A673 (cell line): ENCODE results near the gene AGMO. TPM values are rescaled to one million over a fixed set of nuclear protein-coding genes. Genes with fewer than 3 reads are reported as not detected.

ENCODE experiments used
- BruUV-seq: library from RNA; stranded (reverse); fragments of 400-500 nt; replicated peaks from 2 replicates; lab custom pipeline; 2021; lab: Mats Ljungman, UMichigan
- CTCF ChIA-PET: fragments of 300-600 bp; sonication (Branson Sonifier 250); formaldehyde crosslinking; loops from one replicate; lab custom pipeline; 2022; ENCODE audit warnings: antibody characterized with exemption; lab: Charles Lee
- POLR2A ChIA-PET: fragments of 300-600 bp; sonication (Branson Sonifier 250); formaldehyde crosslinking; loops from one replicate; lab custom pipeline; 2022; ENCODE audit warnings: antibody characterized with exemption; ENCODE audit not compliant: low non-redundant PET; lab: Charles Lee
- DNase-seq: peaks from one replicate; pipeline ENCODE4 v3.0.0-alpha.2; 2015; ENCODE audit warnings: low spot score
- H3K27ac ChIP-seq: fragments of 200-600 bp; sonication (generic); 2 replicates; pipeline ENCODE4 v1.5.1; 2016; ENCODE audit warnings: mixed run types, low read depth, mild to moderate bottlenecking, mixed read lengths, antibody characterized with exemption, low read length; ENCODE audit not compliant: poor library complexity, severe bottlenecking
- H3K27me3 ChIP-seq: fragments of 200-600 bp; sonication (generic); replicated peaks from 2 replicates; pipeline ENCODE4 v1.6.1; 2017; ENCODE audit warnings: mixed run types, low read depth, mild to moderate bottlenecking, mixed read lengths, antibody characterized with exemption, low read length; ENCODE audit not compliant: insufficient read depth, poor library complexity
- H3K36me3 ChIP-seq: fragments of 200-600 bp; sonication (generic); 2 replicates; pipeline ENCODE4 v1.6.1; 2016; ENCODE audit warnings: mixed run types, mild to moderate bottlenecking, mixed read lengths, antibody characterized with exemption, low read length; ENCODE audit not compliant: insufficient read depth, poor library complexity, severe bottlenecking
- H3K4me1 ChIP-seq: fragments of 200-600 bp; sonication (generic); 2 replicates; pipeline ENCODE4 v1.6.1; 2017; ENCODE audit warnings: mixed run types, mild to moderate bottlenecking, mixed read lengths, antibody characterized with exemption, low read length; ENCODE audit not compliant: insufficient read depth, poor library complexity, severe bottlenecking
- H3K4me3 ChIP-seq: fragments of 200-600 bp; sonication (generic); 2 replicates; pipeline ENCODE4 v1.5.1; 2016; ENCODE audit warnings: low read depth, mixed run types, mild to moderate bottlenecking, mixed read lengths, low read length; ENCODE audit not compliant: poor library complexity, severe bottlenecking
- H3K9me3 ChIP-seq: fragments of 200-600 bp; sonication (generic); 2 replicates; pipeline ENCODE4 v1.6.1; 2016; ENCODE audit warnings: mixed run types, low read depth, mild to moderate bottlenecking, mixed read lengths, antibody characterized with exemption, low read length; ENCODE audit not compliant: poor library complexity, severe bottlenecking
- CTCF ChIP-seq: fragments of 300-800, 200-600 bp; sonication (generic); conservative IDR thresholded peaks from 2 replicates; pipeline ENCODE4 v1.5.1; 2017; ENCODE audit warnings: low read depth, mild to moderate bottlenecking, antibody characterized with exemption, low read length, moderate library complexity, mixed read lengths
- EZH2 ChIP-seq: fragments of 200-600 bp; sonication (generic); IDR thresholded peaks from 2 replicates; pipeline ENCODE4 v1.6.1; 2017; ENCODE audit warnings: borderline replicate concordance, low read depth, mild to moderate bottlenecking, mixed read lengths, antibody characterized with exemption, low read length; ENCODE audit not compliant: poor library complexity, severe bottlenecking
- intact Hi-C: fragments of 100-400 bp; cut with micrococcal nuclease; formaldehyde crosslinking; loops from one replicate; pipeline ENCODE4 v1.10.0; 2022; ENCODE audit not compliant: unreplicated experiment
- total RNA-seq: library from RNA; stranded (reverse); gene quantifications from 2 replicates; pipeline ENCODE4 v1.2.3, GENCODE V29; 2021

Gene AGMO
- total RNA-seq, 1 experiment from 2014 or later, result not detected

GRCh38 chr7:15433151-15433550 lies 128.7 kb downstream of the AGMO start:
- no TSS peak for BruUV-seq
- intact Hi-C loops, result no loop called here
- ChIA-PET POLR2A (no interaction called here), CTCF (no interaction called here)
- Histone ChIP-seq H3K27ac (no peak overlapping the region), H3K9me3 (no peaks in the 10 kb centered on the region), H3K27me3 (no peaks in the 10 kb centered on the region), H3K4me1 (no peaks in the 10 kb centered on the region), H3K36me3 (no peaks in the 10 kb centered on the region), H3K4me3 (no peak overlapping the region)
- TF ChIP-seq EZH2 (no peak), CTCF (no peak)
- no peak for DNase-seq

DNA sequence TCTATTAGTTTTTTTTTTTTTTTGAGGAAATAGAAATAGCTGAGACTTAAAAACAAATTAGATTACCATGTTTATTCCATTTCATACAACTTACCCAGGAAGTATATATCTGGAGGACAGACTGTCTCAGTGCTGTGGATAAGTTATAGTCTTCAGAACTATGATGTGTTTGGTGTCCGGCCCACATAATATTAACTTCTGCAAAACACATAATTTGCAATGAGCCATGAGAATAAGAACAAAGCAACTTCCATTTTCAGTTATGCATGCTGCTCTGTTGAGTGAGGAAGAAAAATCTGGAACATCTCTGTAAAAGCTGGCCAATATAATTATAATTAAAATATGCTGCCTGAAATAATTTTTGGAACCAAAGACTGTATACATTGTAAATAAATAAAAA lies 130.9 kb downstream of the AGMO start:
- ChIA-PET POLR2A (no interaction called here), CTCF (no interaction called here)
- H3K27ac ChIP-seq, result no peak overlapping the region
- intact Hi-C loops, result no loop called here
- no peaks in the 10 kb centered on the region for H3K9me3 ChIP-seq
- DNase-seq, result no peak
- H3K4me1 ChIP-seq, result no peaks in the 10 kb centered on the region
- BruUV-seq, result no TSS peak
- no peaks in the 10 kb centered on the region for H3K27me3 ChIP-seq
- no peaks in the 10 kb centered on the region for H3K36me3 ChIP-seq
- no peak for TF ChIP-seq CTCF
- TF ChIP-seq EZH2, result no peak
- no peak overlapping the region for H3K4me3 ChIP-seq

GRCh38 chr7:15430191-15430590 lies 131.6 kb downstream of the AGMO start:
- Histone ChIP-seq H3K4me3 (no peak overlapping the region), H3K36me3 (no peaks in the 10 kb centered on the region), H3K27me3 (no peaks in the 10 kb centered on the region), H3K4me1 (no peaks in the 10 kb centered on the region), H3K27ac (no peak overlapping the region), H3K9me3 (no peaks in the 10 kb centered on the region)
- no peak for DNase-seq
- BruUV-seq, result no TSS peak
- intact Hi-C loops, result no loop called here
- TF ChIP-seq CTCF (no peak), EZH2 (no peak)
- POLR2A ChIA-PET, result no interaction called here
- CTCF ChIA-PET, result no interaction called here
